H1 (cell line): ENCODE results near the gene PLCB1. TPM values are rescaled to one million over a fixed set of nuclear protein-coding genes. Genes with fewer than 3 reads are reported as not detected.

Experiments
- CTCF ChIA-PET: fragments of 300-600 bp; sonication (Branson Sonifier 250); formaldehyde crosslinking; loops from one replicate; lab custom pipeline; 2021; ENCODE audit not compliant: partially characterized antibody; lab: Charles Lee
- POLR2A ChIA-PET: fragments of 300-600 bp; sonication (Branson Sonifier 250); formaldehyde crosslinking; loops from one replicate; lab custom pipeline; 2021; ENCODE audit warnings: inconsistent platforms; ENCODE audit not compliant: partially characterized antibody; lab: Charles Lee
- DNase-seq, 2 experiments: peaks; one replicate each; pipeline versions ENCODE4 v3.0.0 to v3.0.0-alpha.2; 2010 to 2022; ENCODE audit warnings: low spot score in 2 of 2, low read depth in 1 of 2, mixed read lengths in 1 of 2
- FAIRE-seq: peaks from 2 replicates; lab custom pipeline; 2011; peaks lifted over from hg19 to GRCh38; lab: Jason Lieb, UNC
- H2AFZ ChIP-seq: 2 replicates; pipeline ENCODE4 v1.8.1; 2012; ENCODE audit warnings: low read length, inconsistent platforms
- H2AK5ac ChIP-seq: 2 replicates; pipeline ENCODE4 v1.6.1; 2013; ENCODE audit warnings: low read depth, low read length
- H2BK120ac ChIP-seq: replicated peaks from 2 replicates; pipeline ENCODE3; 2013; ENCODE audit warnings: low read depth, low read length, inconsistent platforms
- H2BK12ac ChIP-seq: 2 replicates; pipeline ENCODE4 v1.6.1; 2013; ENCODE audit warnings: low read depth, low read length
- H2BK15ac ChIP-seq: 2 replicates; pipeline ENCODE4 v1.6.1; 2013; ENCODE audit warnings: low read length
- H2BK20ac ChIP-seq: 2 replicates; pipeline ENCODE4 v1.6.1; 2013; ENCODE audit warnings: low read length
- H2BK5ac ChIP-seq: 2 replicates; pipeline ENCODE4 v1.6.1; 2013; ENCODE audit warnings: low read depth, low read length
- H3K14ac ChIP-seq: 2 replicates; pipeline ENCODE4 v1.6.1; 2013; ENCODE audit warnings: inconsistent platforms; ENCODE audit not compliant: insufficient read length
- H3K18ac ChIP-seq: 2 replicates; pipeline ENCODE4 v1.6.1; 2013; ENCODE audit warnings: low read length; ENCODE audit errors: extremely low read depth
- H3K23ac ChIP-seq: 2 replicates; pipeline ENCODE4 v1.6.1; 2013; ENCODE audit warnings: inconsistent platforms; ENCODE audit not compliant: insufficient read length
- H3K23me2 ChIP-seq: 2 replicates; pipeline ENCODE4 v1.6.1; 2013; ENCODE audit warnings: low read depth, low read length
- H3K27ac ChIP-seq: 2 replicates; pipeline ENCODE4 v1.6.1; 2011; ENCODE audit warnings: low read depth, low read length, inconsistent platforms
- H3K27me3 ChIP-seq, 4 experiments: replicated peaks in 1 of 4; 1 replicate in 1 of 4; 2 replicates in 3 of 4; pipeline versions ENCODE4 v1.6.1 to v1.8.1; 2011 to 2013; ENCODE audit warnings: low read length in 3 of 4, mild to moderate bottlenecking in 3 of 4, inconsistent platforms in 2 of 4, mixed read lengths in 2 of 4, moderate library complexity in 1 of 4; ENCODE audit not compliant: control insufficient read depth in 3 of 4, insufficient read depth in 3 of 4; ENCODE audit errors: extremely low read depth in 1 of 4
- H3K36me3 ChIP-seq, 4 experiments: 2 replicates each; pipeline versions ENCODE4 v1.6.1 to v1.8.1; 2011 to 2013; ENCODE audit warnings: mild to moderate bottlenecking in 4 of 4, low read length in 3 of 4, moderate library complexity in 2 of 4, control low read depth in 1 of 4, inconsistent platforms in 1 of 4; ENCODE audit not compliant: insufficient read depth in 4 of 4, control insufficient read depth in 2 of 4
- H3K4ac ChIP-seq: replicated peaks from 2 replicates; pipeline ENCODE3; 2013; ENCODE audit warnings: low read length, low read depth, mixed read lengths, inconsistent platforms; ENCODE audit not compliant: insufficient read length
- H3K4me1 ChIP-seq, 4 experiments: replicated peaks in 1 of 4; 1 replicate in 1 of 4; 2 replicates in 3 of 4; pipeline versions ENCODE4 v1.6.1 to v1.8.1; 2011 to 2013; ENCODE audit warnings: low read length in 3 of 4, inconsistent platforms in 2 of 4, mixed read lengths in 1 of 4; ENCODE audit not compliant: insufficient read depth in 4 of 4, control insufficient read depth in 3 of 4
- H3K4me2 ChIP-seq, 2 experiments: 2 replicates each; pipeline versions ENCODE4 v1.6.1 to v1.8.1; 2011 to 2013; ENCODE audit warnings: low read depth in 2 of 2, low read length in 2 of 2, control low read depth in 1 of 2, inconsistent platforms in 1 of 2, mild to moderate bottlenecking in 1 of 2; ENCODE audit not compliant: insufficient read depth in 1 of 2
- H3K4me3 ChIP-seq, 4 experiments: fragments of 200-600, 300-600 bp in 1 of 4; sonication (generic), shearing (Covaris generic), sonication (Bioruptor Twin) in 1 of 4; 2 replicates each; pipeline versions ENCODE4 v1.5.1 to v1.8.1; 2011 to 2016; ENCODE audit warnings: low read length in 4 of 4, low read depth in 3 of 4, control low read depth in 2 of 4, inconsistent platforms in 2 of 4, mild to moderate bottlenecking in 2 of 4, mixed read lengths in 1 of 4, moderate library complexity in 1 of 4; ENCODE audit not compliant: insufficient read depth in 2 of 4; ENCODE audit errors: extremely low read depth in 1 of 4
- H3K56ac ChIP-seq: replicated peaks from 2 replicates; pipeline ENCODE3; 2013; ENCODE audit warnings: low read depth, mild to moderate bottlenecking, mixed read lengths, low read length, inconsistent platforms; ENCODE audit not compliant: insufficient read length
- H3K79me1 ChIP-seq: 2 replicates; pipeline ENCODE4 v1.6.1; 2013; ENCODE audit warnings: low read depth, low read length, control low read depth
- H3K79me2 ChIP-seq, 2 experiments: 2 replicates each; pipeline versions ENCODE4 v1.6.1 to v1.8.1; 2012 to 2013; ENCODE audit warnings: low read length in 2 of 2, mild to moderate bottlenecking in 2 of 2, inconsistent platforms in 1 of 2; ENCODE audit not compliant: insufficient read depth in 2 of 2, control insufficient read depth in 1 of 2
- H3K9ac ChIP-seq, 4 experiments: replicated peaks in 1 of 4; 1 replicate in 1 of 4; 2 replicates in 3 of 4; pipeline versions ENCODE4 v1.6.1 to v1.8.1; 2011 to 2013; ENCODE audit warnings: low read depth in 3 of 4, low read length in 3 of 4, control low read depth in 2 of 4, mild to moderate bottlenecking in 2 of 4, moderate library complexity in 2 of 4, inconsistent platforms in 1 of 4; ENCODE audit errors: extremely low read depth in 1 of 4
- H3K9me3 ChIP-seq, 2 experiments: 2 replicates each; pipeline versions ENCODE4 v1.6.1 to v1.8.1; 2012 to 2013; ENCODE audit warnings: mild to moderate bottlenecking in 2 of 2, moderate library complexity in 2 of 2, control low read depth in 1 of 2, inconsistent platforms in 1 of 2, low read depth in 1 of 2, low read length in 1 of 2, mixed read lengths in 1 of 2; ENCODE audit not compliant: insufficient read depth in 2 of 2
- H4K20me1 ChIP-seq, 2 experiments: replicated peaks in 1 of 2; 2 replicates each; pipeline versions ENCODE3 to v1.8.1; 2011 to 2013; ENCODE audit warnings: inconsistent platforms in 2 of 2, low read length in 2 of 2, mild to moderate bottlenecking in 1 of 2; ENCODE audit not compliant: insufficient read depth in 2 of 2, control insufficient read depth in 1 of 2
- H4K5ac ChIP-seq: 2 replicates; pipeline ENCODE4 v1.6.1; 2013; ENCODE audit warnings: low read length, low read depth, mixed read lengths, inconsistent platforms; ENCODE audit not compliant: insufficient read length
- H4K8ac ChIP-seq: 2 replicates; pipeline ENCODE4 v1.8.0; 2013; ENCODE audit warnings: mild to moderate bottlenecking, moderate library complexity, low read length, inconsistent platforms; ENCODE audit not compliant: insufficient read depth; ENCODE audit errors: extremely low read depth
- H4K91ac ChIP-seq: replicated peaks from 2 replicates; pipeline ENCODE3; 2013; ENCODE audit warnings: low read length, mixed read lengths, inconsistent platforms; ENCODE audit not compliant: insufficient read length
- EZH2 ChIP-seq: fragments of 200-600 bp; sonication (generic); IDR thresholded peaks from 2 replicates; pipeline ENCODE4 v1.7.1; 2012; ENCODE audit warnings: low read depth, mild to moderate bottlenecking, moderate library complexity, low read length, inconsistent platforms; ENCODE audit not compliant: severe bottlenecking
- HDAC6 ChIP-seq: IDR thresholded peaks from one replicate; pipeline ENCODE4 v1.7.1; 2012; ENCODE audit warnings: low read depth, mild to moderate bottlenecking, inconsistent platforms, low read length, moderate library complexity
- WGBS, 2 experiments: shearing (Covaris generic) in 1 of 2; methylation state at CpG; one replicate each; pipeline versions ENCODE4 v1.1.6 to v1.1.7; 2013 to 2015; ENCODE audit warnings: low lambda C conversion rate in 2 of 2, mixed read lengths in 2 of 2, inconsistent platforms in 1 of 2, low coverage in 1 of 2, missing lambda C conversion rate in 1 of 2; ENCODE audit not compliant: insufficient replicate concordance in 2 of 2, insufficient coverage in 1 of 2, insufficient read length in 1 of 2; ENCODE audit errors: extremely low coverage in 1 of 2, missing lambda C conversion rate in 1 of 2; 5-methylcytosine and 5-hydroxymethylcytosine counted together
- polyA plus RNA-seq, 7 experiments: library from polyadenylated mRNA; depleted of rRNA in 3 of 7; stranded (reverse) in 5 of 7; unstranded in 2 of 7; fragments of >200 nt in 5 of 7; fragments of 200-250 nt in 2 of 7; gene quantifications; 1 replicate in 5 of 7; 2 replicates in 1 of 7; 4 replicates in 1 of 7; pipeline versions ENCODE4 v1.2.1 to v1.2.3, GENCODE V29; 2011 to 2013; ENCODE audit warnings: missing spikeins in 2 of 7, mixed read lengths in 2 of 7
- total RNA-seq: library from RNA; stranded (reverse); fragmentation: NEBNext Ultra II Directional; extraction: Animal tissue kit (Norgen Biotek cat#: 25700); gene quantifications from 2 replicates; pipeline ENCODE4 v1.2.1, GENCODE V29; 2021

PLCB1 gene
- total and polyA plus RNA-seq, 2 of the 8 experiments (the other 6 are each of a cell fraction or from before 2014, with no cell fraction given): 2.6 to 9.1 TPM

DNA sequence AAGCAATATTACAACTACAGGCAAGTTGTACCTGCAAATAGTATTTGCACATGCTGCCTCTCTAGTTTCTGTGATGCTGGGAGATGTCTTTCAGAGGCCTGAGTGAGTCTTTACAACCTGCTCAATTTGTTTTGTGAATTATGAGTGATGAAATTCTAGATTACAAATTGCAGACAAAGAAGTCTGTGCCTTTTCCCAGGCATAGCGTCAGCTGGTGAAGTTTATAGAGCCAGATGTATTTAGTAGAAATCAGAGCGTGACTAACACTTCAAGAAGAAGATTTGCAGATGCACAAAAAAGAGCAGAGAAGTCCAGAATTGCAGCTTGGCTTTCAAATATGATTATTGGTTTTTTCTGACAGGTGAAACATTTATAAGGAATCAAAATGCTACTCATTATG lies 289.9 kb downstream of the PLCB1 start:
- no peak overlapping the region for H3K14ac ChIP-seq
- H3K27ac ChIP-seq: no peak overlapping the region
- no peak overlapping the region for H4K5ac ChIP-seq
- no peaks in the 10 kb centered on the region for H3K23me2 ChIP-seq
- H3K9ac ChIP-seq: no peak overlapping the region
- H3K36me3 ChIP-seq: no peaks in the 10 kb centered on the region
- DNase-seq (no peak), FAIRE-seq (no peak)
- H2BK15ac ChIP-seq: no peak overlapping the region
- H3K4me1 ChIP-seq: no peaks in the 10 kb centered on the region
- no peak overlapping the region for H3K4me3 ChIP-seq
- H3K18ac ChIP-seq: no peak overlapping the region
- no peak overlapping the region for H3K23ac ChIP-seq
- WGBS, 2 experiments: 98% methylated on average over 2 of the region's 2 CpGs; no CpG with 5 or more reads in 1 of the 2 experiments
- H3K4me2 ChIP-seq: no peak overlapping the region
- H3K79me1 ChIP-seq: no peaks in the 10 kb centered on the region
- POLR2A ChIA-PET: interaction anchor here (0.7 kb wide), 1 partner anchor 135 kb away, joined by 3 read pairs; no protein-coding TSS in a partner anchor
- H3K4ac ChIP-seq: no peak overlapping the region
- CTCF ChIA-PET: no interaction called here
- H2BK20ac ChIP-seq: no peak overlapping the region
- no peak overlapping the region for H2BK120ac ChIP-seq
- H3K56ac ChIP-seq: no peak overlapping the region
- H3K79me2 ChIP-seq: no peaks in the 10 kb centered on the region
- H2BK5ac ChIP-seq: no peak overlapping the region
- no peak overlapping the region for H2BK12ac ChIP-seq
- no peaks in the 10 kb centered on the region for H3K9me3 ChIP-seq
- H4K8ac ChIP-seq: no peak overlapping the region
- no peak overlapping the region for H2AFZ ChIP-seq
- H3K27me3 ChIP-seq: no peaks in the 10 kb centered on the region
- H4K20me1 ChIP-seq: no peaks in the 10 kb centered on the region
- H4K91ac ChIP-seq: no peak overlapping the region
- H2AK5ac ChIP-seq: no peak overlapping the region
- TF ChIP-seq HDAC6 (no peak), EZH2 (no peak)
